Inflammatory macrophage (primary cell): ENCODE data around the gene ZNF3.

Experiments
- DNase-seq, 2 donors: peaks; one replicate each; pipeline ENCODE4 v3.0.0-alpha.2; 2020 to 2022

The ZNF3 gene

DNA sequence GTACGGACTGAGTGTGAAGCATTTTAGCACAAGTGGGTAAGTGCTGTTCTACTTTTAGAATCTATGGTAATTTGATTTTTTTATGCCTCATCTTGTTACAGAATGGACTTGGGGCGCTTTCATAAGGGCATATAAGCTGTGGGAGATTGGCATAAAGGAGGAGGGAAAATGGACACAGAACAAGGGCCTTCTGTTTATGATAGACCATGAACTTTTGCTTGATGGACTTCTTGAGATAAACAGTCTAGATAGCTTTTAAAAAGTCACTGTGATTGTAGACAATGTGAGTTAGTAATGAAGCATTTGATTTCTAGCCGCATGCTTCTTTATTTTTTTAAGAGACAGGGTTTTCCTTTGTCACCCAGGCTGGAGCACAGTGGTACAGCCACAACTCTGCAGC, 29.9 kb downstream of the ZNF3 start:
- DNase-seq, result no peak

GRCh38 chr7:100049441-100050291, 31.9 kb downstream of the ZNF3 start, which contains the start of gene ZSCAN21:
Gene ZSCAN21, plus strand, starts transcription at chr7:100049774. Its CDS starts 7,233 bp downstream, at chr7:100057007.
- peak; percentile 75 to 84 for DNase-seq

DNA sequence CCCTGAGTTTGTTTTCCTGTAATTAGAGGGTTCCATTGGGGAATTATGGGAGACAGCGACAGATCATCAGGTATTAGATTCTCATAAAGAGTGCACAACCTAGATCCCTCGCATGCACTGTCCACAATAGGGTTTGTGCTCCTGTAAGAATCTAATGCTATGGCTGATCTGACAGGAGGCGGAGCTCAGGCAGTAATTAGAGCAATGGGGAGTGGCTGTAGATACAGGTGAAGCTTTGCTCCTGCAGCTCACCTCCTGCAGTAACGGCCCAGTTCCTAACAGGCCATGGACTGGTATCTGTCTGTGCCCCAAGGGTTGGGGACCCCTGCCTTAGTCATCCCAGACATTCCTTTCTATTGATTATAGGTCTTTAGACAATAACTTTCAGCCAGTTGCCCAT, 32.8 kb downstream of the ZNF3 start:
- DNase-seq, result no peak

DNA sequence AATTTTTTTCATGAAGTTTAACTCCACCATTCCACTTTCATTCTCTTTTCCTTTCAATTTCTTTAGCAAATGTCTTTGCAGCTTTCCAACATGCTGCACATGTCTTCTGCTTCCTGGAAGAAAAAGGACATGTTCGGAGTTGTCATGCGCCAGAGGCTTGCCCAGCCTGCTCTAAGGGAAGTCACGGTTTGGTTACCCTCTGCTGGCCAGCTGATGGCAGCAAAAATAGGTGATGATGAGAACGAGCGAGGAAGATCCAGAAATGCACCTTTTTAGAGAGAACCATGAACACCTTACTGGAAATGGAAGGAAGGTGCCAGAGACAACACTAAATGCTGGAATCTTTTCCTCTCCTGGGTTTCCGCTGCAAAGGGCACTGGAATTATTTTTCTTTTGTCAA, 36.8 kb downstream of the ZNF3 start:
- peak; percentile 48 to 70 for DNase-seq

DNA sequence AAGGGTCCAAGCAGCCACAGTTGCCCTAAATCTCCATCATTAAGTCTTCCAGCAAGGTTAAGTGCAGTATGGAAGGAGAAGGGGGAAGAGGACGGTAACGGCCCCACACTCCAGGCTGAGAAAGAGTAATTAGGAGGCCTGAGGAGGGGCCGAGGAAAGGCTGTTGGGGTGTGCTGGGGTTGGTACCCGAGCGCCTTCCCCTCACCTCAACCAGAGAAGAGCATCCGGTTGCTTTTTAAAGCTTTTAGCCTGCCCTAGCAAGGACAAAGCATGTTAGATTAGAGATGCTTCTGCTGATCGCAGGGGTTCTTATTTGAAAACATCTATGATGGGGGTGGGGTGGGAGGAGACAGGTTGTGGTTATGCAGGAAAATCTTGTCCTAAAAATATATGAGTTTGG, 40.9 kb downstream of the ZNF3 start:
- DNase-seq, result no peak

DNA sequence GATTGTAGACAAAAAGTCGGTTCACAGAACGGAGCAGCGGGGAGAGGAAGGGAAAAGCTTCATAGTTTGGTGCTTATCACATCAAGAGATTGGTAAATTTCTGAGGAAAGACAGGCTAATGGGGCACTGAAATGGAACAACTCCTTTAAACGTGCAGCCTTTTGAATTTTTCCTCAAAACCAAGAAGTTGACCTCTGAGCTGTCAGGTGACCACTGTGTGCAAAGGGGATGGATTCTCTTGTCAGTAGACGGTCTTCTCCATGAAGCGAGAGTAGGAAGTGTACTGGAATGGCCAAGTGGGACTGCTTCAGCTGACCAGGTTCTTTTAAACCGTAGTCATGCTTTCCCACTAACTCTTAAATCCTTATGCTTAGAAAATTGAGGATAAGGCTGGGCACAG, 43.2 kb downstream of the ZNF3 start:
- no peak for DNase-seq

DNA sequence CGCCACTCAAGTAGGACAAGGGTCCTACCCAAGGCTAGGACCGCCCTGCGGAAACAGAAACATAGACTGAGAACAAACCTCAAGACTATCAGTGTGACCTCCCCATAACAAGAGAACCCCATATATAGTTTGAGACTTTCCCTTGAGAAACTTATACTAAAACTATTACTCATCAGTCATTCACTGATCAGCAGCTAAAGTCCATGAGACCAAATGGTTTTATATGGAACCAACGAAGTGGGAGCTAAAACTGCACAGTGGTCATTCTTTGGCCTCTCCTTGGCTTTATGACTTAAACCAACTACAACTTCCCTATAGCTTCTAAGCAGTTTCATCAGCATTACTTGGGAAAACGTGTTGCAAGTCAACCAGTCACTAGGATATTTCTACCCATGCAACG, 45.6 kb downstream of the ZNF3 start:
- peak; percentile 52 to 60 for DNase-seq

DNA sequence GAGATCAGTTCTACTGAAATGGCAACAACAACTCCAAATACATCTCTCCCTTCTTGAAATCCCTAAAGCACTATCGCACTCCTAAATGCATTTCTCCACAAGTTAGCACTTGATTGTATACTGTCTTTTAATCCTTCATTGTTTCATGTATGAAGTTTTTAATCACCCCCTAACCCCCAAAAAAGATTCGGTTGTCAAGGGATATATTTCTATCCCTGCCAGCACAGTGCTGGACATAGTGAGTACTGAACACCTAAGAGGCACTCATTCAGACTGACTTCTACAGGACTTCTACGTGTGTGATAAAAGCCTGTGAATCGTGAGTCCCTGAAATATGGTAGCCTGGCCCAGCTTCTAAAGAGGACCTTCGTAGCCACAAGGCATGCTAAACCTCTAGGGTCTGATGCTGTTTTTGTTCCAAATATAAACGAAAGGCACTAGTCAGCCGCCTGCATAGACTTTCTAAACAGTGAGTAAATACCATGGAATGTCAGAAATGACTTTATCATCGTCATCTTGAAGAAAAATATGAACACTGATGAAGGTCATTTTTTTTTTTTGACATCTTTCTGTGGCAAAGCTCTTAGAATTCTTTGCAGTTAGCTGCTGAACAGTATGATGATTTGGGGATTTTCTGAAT, 46.5 kb downstream of the ZNF3 start:
- no peak for DNase-seq

DNA sequence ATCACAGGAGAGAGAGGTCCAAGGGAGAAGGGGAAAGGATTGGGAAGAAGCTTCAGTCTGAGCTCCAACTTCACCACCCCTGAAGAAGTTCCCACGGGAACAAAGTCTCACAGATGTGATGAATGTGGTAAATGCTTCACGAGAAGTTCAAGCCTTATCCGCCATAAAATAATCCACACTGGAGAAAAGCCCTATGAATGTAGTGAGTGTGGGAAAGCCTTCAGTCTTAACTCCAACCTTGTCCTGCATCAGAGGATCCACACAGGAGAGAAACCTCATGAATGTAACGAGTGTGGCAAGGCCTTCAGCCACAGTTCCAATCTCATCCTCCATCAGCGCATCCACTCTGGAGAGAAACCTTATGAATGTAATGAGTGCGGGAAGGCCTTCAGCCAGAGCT, 48.0 kb downstream of the ZNF3 start:
- no peak for DNase-seq

DNA sequence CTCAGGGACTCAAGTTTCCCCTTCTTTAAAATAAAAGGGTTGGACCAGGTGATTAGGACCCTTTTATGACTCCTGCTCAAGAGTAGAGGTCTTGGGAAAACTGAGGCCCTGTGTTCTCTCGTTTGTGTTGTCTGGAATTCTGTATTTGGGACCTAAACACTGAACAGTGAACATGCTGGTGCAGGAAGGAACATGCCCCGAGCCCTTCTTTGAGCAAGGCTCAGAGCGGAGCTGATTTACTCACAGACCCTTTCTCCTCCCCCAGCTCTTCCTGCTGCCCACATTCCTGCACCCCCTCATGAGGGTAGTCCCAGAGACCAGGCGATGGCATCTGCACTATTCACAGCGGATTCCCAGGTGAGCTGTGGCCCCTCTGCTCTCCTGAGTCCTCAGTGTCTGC, 51.9 kb downstream of the ZNF3 start:
- DNase-seq, result no peak

GRCh38 chr7:100027197-100027596, 54.3 kb downstream of the ZNF3 start:
- DNase-seq, result no peak

DNA sequence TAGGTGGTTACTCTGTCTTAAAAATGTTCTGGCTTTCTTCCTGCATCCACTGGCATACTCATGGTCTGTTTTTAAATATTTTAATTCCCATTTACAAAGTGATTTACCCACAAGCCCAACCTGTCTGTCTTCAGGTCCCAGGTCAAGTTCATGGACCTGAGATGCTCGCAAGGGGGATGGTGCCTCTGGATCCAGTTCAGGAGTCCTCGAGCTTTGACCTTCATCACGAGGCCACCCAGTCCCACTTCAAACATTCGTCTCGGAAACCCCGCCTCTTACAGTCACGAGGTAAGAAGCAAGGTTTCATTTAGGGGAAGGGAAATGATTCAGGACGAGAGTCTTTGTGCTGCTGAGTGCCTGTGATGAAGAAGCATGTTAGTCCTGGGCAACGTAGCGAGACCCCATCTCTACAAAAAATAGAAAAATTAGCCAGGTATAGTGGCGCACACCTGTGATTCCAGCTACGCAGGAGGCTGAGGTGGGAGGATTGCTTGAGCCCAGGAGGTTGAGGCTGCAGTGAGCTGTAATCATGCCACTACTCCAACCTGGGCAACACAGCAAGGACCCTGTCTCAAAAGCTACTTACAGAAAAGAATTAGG, 57.4 kb downstream of the ZNF3 start:
- no peak for DNase-seq

DNA sequence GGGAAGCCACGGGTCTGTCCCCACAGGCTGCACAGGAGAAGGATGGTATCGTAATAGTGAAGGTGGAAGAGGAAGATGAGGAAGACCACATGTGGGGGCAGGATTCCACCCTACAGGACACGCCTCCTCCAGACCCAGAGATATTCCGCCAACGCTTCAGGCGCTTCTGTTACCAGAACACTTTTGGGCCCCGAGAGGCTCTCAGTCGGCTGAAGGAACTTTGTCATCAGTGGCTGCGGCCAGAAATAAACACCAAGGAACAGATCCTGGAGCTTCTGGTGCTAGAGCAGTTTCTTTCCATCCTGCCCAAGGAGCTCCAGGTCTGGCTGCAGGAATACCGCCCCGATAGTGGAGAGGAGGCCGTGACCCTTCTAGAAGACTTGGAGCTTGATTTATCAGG, 58.0 kb downstream of the ZNF3 start:
- DNase-seq, result no peak

GRCh38 chr7:100022621-100023020, 58.9 kb downstream of the ZNF3 start:
- DNase-seq, result no peak

DNA sequence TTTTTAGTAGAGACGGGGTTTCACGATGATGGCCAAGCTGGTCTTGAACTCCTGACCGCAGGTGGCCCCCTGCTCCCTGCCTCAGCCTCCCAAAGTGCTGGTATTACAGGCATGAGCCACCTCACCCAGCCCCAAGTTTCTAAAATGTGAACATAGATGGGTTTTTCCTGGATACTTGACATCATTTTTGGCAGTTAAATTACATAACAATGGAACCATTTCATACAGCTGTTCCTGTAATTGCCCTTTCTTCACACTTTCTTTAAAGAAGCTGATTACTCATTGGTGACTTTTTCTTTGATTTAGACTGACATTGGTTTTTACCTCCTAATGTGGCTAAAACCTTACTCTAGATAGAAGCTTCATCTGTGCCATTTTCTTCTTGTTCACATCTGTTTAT, 60.2 kb downstream of the ZNF3 start:
- peak in 1 of 2 donors; percentile 13 for DNase-seq
